GM12891 (cell line): Measurements from ENCODE around the gene MFAP3.
A peak's percentile ranks its signal among the peaks of the same experiment; 100 is the strongest.

Source experiments
- DNase-seq: peaks from one replicate; pipeline ENCODE4 v3.0.0; 2011; ENCODE audit warnings: low spot score; ENCODE audit not compliant: insufficient read length
- FAIRE-seq: peaks from 2 replicates; lab custom pipeline; 2011; peaks lifted over from hg19 to GRCh38; lab: Jason Lieb, UNC
- PAX5 ChIP-seq: IDR thresholded peaks from 2 replicates; pipeline ENCODE4 v1.6.1; 2011; ENCODE audit warnings: low read length, moderate library complexity, mild to moderate bottlenecking; ENCODE audit not compliant: insufficient read depth, severe bottlenecking
- POLR2A ChIP-seq: IDR thresholded peaks from 2 replicates; pipeline ENCODE4 v1.6.1; 2011; ENCODE audit warnings: low read depth, low read length, control low read depth
- POLR2AphosphoS5 ChIP-seq: IDR thresholded peaks from 2 replicates; pipeline ENCODE4 v1.6.1; 2011; ENCODE audit warnings: low read depth, low read length, control low read depth
- POU2F2 ChIP-seq: IDR thresholded peaks from 2 replicates; pipeline ENCODE4 v1.6.1; 2011; ENCODE audit warnings: low read depth, mild to moderate bottlenecking, control low read depth, low read length, moderate library complexity
- SPI1 ChIP-seq: IDR thresholded peaks from 2 replicates; pipeline ENCODE4 v1.6.1; 2011; ENCODE audit warnings: low read depth, low read length, control low read depth
- TAF1 ChIP-seq: IDR thresholded peaks from 2 replicates; pipeline ENCODE4 v1.6.1; 2011; ENCODE audit warnings: low read depth, low read length, control low read depth

MFAP3 gene

DNA sequence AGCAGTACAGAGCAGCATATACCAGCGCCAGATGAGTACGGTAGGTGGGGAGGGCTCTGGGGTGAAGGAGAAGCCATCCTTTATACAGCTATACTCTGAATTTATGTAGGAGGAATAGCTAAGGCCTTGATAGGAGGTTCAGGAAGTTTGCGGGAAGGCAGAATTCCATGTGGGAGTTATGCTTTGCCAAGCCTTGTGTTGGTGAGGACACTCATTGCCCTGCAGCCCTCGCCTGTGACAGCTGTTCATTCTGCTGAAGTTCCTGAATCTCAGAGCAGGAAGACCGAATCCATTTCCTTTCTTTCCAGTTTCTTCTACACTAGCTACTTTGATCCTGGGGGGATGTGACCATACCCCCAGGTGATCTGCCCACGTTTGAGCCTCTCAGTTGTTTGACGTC lies 7.7 kb downstream of the MFAP3 start:
- FAIRE-seq (peak; percentile 52), DNase-seq (no peak)
- TF ChIP-seq TAF1 (no peak), POLR2A (no peak), POLR2AphosphoS5 (no peak), PAX5 (no peak), SPI1 (no peak), POU2F2 (no peak)

DNA sequence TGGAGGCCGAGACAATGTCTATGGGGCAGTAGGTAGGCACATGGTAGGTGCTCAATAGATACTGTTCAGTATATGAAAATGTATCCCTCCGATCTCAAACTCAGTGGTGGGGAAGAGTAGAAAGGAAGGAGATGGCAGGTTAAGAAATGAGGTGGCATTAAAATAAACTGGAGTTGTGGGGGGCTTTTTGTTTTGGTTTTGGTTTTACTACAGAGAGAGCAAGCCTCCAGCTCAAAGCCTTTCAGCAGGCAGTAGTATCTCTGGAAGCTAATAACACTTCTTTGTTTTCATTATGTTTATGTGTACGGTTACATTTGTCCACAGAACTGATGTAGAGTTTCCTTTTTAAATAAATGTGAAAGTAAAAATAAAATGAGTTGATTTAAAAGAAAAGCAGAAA lies 8.6 kb downstream of the MFAP3 start:
- DNase-seq (no peak), FAIRE-seq (no peak)
- TF ChIP-seq TAF1 (no peak), PAX5 (no peak), POLR2A (no peak), POLR2AphosphoS5 (no peak), SPI1 (no peak), POU2F2 (no peak)

- DNase-seq = no peak
- TF ChIP-seq POLR2A = no peak
- no peak for TF ChIP-seq SPI1
- TF ChIP-seq POU2F2 = no peak
- TF ChIP-seq TAF1 = no peak
- no peak for TF ChIP-seq PAX5
- TF ChIP-seq POLR2AphosphoS5 = no peak
- no peak for FAIRE-seq
Measured at GRCh38 chr5:154049636-154050035, 10.9 kb downstream of the MFAP3 start.

DNA sequence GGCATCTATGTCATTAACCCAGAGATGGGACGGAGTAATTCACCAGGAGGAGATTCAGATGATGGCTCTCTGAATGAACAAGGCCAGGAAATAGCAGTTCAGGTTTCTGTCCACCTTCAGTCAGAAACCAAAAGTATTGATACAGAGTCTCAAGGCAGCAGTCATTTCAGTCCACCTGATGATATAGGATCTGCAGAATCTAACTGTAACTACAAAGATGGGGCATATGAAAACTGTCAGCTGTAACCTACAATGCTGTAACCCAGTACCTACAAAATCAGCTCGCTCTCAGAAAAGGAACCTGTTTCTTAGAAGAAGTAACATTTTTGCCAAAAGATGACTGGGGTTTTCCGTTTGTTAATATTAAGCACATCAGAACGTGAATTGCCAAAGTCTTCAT lies 14.7 kb downstream of the MFAP3 start:
- no peak for TF ChIP-seq TAF1
- no peak for DNase-seq
- no peak for FAIRE-seq

DNA sequence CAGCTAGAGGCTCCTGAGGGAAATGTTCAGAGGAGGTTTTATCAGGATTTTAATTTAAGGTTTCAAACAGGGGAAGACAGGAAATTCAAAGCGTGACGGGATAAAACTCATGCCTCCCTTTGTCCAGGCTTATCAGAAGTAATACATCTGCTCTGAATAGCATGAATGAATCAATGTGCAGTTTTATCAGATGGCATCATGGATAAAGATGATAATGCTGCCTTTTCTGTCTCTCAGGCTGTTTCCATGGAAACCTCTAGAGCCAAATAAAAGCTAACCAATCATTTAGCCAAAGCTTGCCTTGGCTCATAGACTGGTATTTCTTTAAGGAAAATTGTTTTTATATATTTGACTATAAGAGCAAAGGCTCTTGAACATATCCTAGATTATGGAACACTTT lies 16.4 kb downstream of the MFAP3 start:
- TF ChIP-seq POLR2AphosphoS5 (no peak), POLR2A (no peak), TAF1 (no peak), PAX5 (no peak), SPI1 (no peak), POU2F2 (no peak)
- no peak for FAIRE-seq

DNA sequence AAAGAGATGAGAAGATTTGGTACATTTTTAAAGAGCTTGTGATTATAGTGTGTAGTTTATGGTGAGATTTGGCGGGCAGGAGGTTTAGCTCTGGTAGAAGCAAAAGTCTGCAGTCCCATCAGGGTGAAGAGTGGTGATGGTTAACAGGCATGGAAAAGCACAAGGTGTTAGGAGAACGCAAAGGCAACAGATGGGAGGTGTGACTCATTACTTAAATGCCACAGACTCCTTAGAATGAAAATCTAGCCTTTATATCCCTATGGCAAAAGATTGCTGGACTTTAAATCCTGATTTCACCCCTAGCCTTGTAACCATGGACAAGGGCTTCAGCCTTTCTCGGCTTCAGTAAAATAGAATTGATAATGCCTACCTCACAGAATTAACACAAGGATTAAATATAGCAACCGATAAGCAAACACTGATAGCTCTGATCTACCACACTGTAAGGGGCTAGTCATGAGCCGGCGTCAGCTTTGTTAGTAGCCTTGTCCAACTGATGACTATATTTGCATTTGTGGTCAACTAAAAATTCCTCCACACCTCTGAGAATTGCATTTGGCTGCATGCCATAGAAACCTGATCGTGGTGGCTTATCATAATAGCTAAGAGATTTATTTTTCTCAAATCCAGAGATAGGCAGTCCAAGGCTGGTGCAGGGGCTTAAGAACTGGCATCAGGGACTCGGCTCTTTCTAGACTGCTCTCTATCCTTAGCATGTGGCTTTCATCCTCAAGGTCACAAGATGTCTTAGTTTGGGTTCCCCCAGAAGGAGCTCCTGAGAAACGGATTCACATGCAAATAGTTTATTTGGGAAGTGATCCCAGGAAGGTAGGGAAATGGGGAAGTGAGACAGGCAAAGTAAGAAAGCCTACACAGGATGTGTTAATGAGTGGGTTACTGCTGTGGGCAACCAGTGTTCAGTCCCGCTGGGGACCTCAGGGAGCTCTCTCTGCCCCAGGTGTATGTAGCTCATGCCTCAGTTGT lies 19.6 kb downstream of the MFAP3 start:
- DNase-seq (no peak), FAIRE-seq (peak; percentile 55)
- no peak for TF ChIP-seq POLR2A
- no peak for TF ChIP-seq TAF1
- no peak for TF ChIP-seq POLR2AphosphoS5
- 0 out of 2 replicates have a peak, but pooled peaks have one; percentile 20 for TF ChIP-seq POU2F2
- TF ChIP-seq PAX5 = no peak
- TF ChIP-seq SPI1 = peak; percentile 93

More for the DNA sequence above, 16.4 kb downstream of the MFAP3 start:
- no peak for DNase-seq

- peak; percentile 91 for FAIRE-seq
- TF ChIP-seq POLR2AphosphoS5 (no peak), POLR2A (no peak), POU2F2 (no peak), SPI1 (no peak), PAX5 (no peak), TAF1 (no peak)
- no peak for DNase-seq
Measured at GRCh38 chr5:154059039-154059430, 20.3 kb downstream of the MFAP3 start.

- TF ChIP-seq TAF1 (no peak), POLR2AphosphoS5 (no peak), POLR2A (no peak), SPI1 (no peak), POU2F2 (no peak), PAX5 (no peak)
- DNase-seq (no peak), FAIRE-seq (peak; percentile 80)
Measured at GRCh38 chr5:154059583-154059982, 20.8 kb downstream of the MFAP3 start.

DNA sequence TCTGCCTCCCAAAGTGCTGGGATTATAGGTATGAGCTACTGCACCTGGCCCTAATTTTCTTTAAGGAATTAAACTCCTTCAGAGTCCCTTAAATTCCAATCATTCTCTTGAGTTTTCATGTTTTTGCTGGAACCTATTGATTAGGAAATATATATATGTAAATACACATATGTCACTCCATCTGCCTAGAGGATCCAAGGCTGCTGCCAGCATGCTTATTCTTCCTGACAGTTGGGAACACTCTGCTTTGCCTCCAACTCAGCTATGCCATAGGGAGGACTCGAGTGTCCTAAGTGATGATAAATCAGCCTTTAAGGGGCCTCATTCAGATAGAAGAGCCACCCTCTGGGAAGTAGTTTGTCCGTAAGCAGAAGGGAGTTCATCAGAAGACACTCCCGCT lies 21.8 kb downstream of the MFAP3 start:
- FAIRE-seq (no peak), DNase-seq (no peak)
- TF ChIP-seq POU2F2 (no peak), POLR2A (no peak), TAF1 (no peak), SPI1 (no peak), POLR2AphosphoS5 (no peak), PAX5 (no peak)

DNA sequence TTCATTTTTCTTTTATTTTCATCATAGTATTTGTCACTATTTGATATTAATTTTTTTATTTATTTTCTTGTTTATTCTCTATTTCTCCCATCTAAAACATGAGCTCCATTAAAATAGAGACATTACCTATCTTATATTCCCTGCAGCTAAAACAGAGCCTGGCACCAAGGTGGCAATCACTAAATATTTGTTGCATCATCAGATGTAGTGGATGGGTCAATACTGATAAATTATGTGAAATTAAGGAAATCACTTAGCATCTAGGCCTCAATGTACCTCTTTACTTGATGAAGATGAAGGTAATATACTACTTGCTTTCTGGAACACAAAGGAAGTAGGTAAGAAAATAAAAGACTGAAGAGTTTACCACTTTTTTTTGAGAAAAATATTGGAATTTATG lies 24.6 kb downstream of the MFAP3 start:
- no peak for DNase-seq

More for the DNA sequence above, 24.6 kb downstream of the MFAP3 start:
- TF ChIP-seq TAF1 (no peak), SPI1 (no peak), POLR2A (no peak), POU2F2 (no peak), POLR2AphosphoS5 (no peak), PAX5 (no peak)
- FAIRE-seq = no peak
